ENCODE measurements around the gene TMEM255A. TPM values are rescaled to one million over a fixed set of nuclear protein-coding genes. Genes with fewer than 3 reads are reported as not detected.
"Not testable (repeated sequence)": the region's sequence is repeated elsewhere in the genome, so short reads cannot be mapped to it uniquely, and the experiment has no call there.

The TMEM255A gene
- polyA plus RNA-seq (ENCODE audit: insufficient read length in 4 of 4) = under 1 TPM; 0.39 to 0.96 (median 0.59) TPM

- no peak for DNase-seq (ENCODE audit: low read depth in 4 of 4, low spot score in 3 of 4)
These were observed at the start of gene TMEM255A for GRCh38 chrX:120310861-120311726. TSS of gene TMEM255A (minus strand) at chrX:120311461. CDS start at chrX:120311309, 152 bp downstream.

GRCh38 chrX:120358737-120359456, 47.6 kb upstream of the TMEM255A start:
- DNase-seq (ENCODE audit: low read depth in 4 of 4, low spot score in 3 of 4) = no peak

GRCh38 chrX:120357186-120357585, 45.9 kb upstream of the TMEM255A start:
- no peak for DNase-seq (ENCODE audit: low read depth in 4 of 4, low spot score in 3 of 4)

GRCh38 chrX:120356084-120356483, 44.8 kb upstream of the TMEM255A start:
- DNase-seq (ENCODE audit: low read depth in 4 of 4, low spot score in 3 of 4) = no peak

- DNase-seq (ENCODE audit: low read depth in 4 of 4, low spot score in 3 of 4) = no peak
These were observed 39.3 kb upstream of the TMEM255A start for GRCh38 chrX:120350450-120351138.

GRCh38 chrX:120344566-120344965, 33.3 kb upstream of the TMEM255A start:
- not testable (repeated sequence) for DNase-seq (ENCODE audit: low read depth in 4 of 4, low spot score in 3 of 4)

- DNase-seq (ENCODE audit: low read depth in 4 of 4, low spot score in 3 of 4) = no peak
These were observed 25.6 kb upstream of the TMEM255A start for GRCh38 chrX:120336899-120337298.

- DNase-seq (ENCODE audit: low read depth in 4 of 4, low spot score in 3 of 4) = no peak
These were observed 24.0 kb upstream of the TMEM255A start for GRCh38 chrX:120335289-120335688.

GRCh38 chrX:120334603-120335002, 23.3 kb upstream of the TMEM255A start:
- DNase-seq (ENCODE audit: low read depth in 4 of 4, low spot score in 3 of 4) = no peak

- no peak for DNase-seq (ENCODE audit: low read depth in 4 of 4, low spot score in 3 of 4)
These were observed 22.9 kb upstream of the TMEM255A start for GRCh38 chrX:120334151-120334550.

GRCh38 chrX:120332394-120332793, 21.1 kb upstream of the TMEM255A start:
- no peak for DNase-seq (ENCODE audit: low read depth in 4 of 4, low spot score in 3 of 4)

- DNase-seq (ENCODE audit: low read depth in 4 of 4, low spot score in 3 of 4) = no peak
These were observed 19.9 kb upstream of the TMEM255A start for GRCh38 chrX:120331116-120331515.

GRCh38 chrX:120321520-120322281, 10.4 kb upstream of the TMEM255A start:
- DNase-seq (ENCODE audit: low read depth in 4 of 4, low spot score in 3 of 4) = no peak

- no peak for DNase-seq (ENCODE audit: low read depth in 4 of 4, low spot score in 3 of 4)
These were observed 7.2 kb upstream of the TMEM255A start for GRCh38 chrX:120318411-120318810.

GRCh38 chrX:120316587-120317283, 5.5 kb upstream of the TMEM255A start:
- no peak for DNase-seq (ENCODE audit: low read depth in 4 of 4, low spot score in 3 of 4)

GRCh38 chrX:120315776-120316175, 4.5 kb upstream of the TMEM255A start:
- no peak for DNase-seq (ENCODE audit: low read depth in 4 of 4, low spot score in 3 of 4)

GRCh38 chrX:120311727-120312063, 434 bp upstream of the TMEM255A start:
- no peak for DNase-seq (ENCODE audit: low read depth in 4 of 4, low spot score in 3 of 4)

- no peak for DNase-seq (ENCODE audit: low read depth in 4 of 4, low spot score in 3 of 4)
These were observed 1.2 kb downstream of the TMEM255A start for GRCh38 chrX:120309873-120310705.

All from right renal pelvis (tissue), 4 donors.